Dendritic cell treated with granulocyte-macrophage colony-stimulating factor and Interleukin-4, amounts not matched to agents 40 ng/mL and 50 ng/mL, for 4 days (primary cell): ENCODE measurements around the gene TRIM14.

Source experiments
- H3K27ac Mint-ChIP-seq: one replicate; pipeline ENCODE4 v1.8.0; 2022; ENCODE audit warnings: mild to moderate bottlenecking, mixed read lengths
- H3K27me3 Mint-ChIP-seq: one replicate; pipeline ENCODE4 v1.8.0; 2022; ENCODE audit warnings: mild to moderate bottlenecking, mixed read lengths
- H3K36me3 Mint-ChIP-seq: one replicate; pipeline ENCODE4 v1.8.0; 2022; ENCODE audit warnings: low read depth, mixed read lengths
- H3K4me1 Mint-ChIP-seq: one replicate; pipeline ENCODE4 v1.8.0; 2022; ENCODE audit warnings: low read depth, mixed read lengths
- H3K4me3 Mint-ChIP-seq: one replicate; pipeline ENCODE4 v1.8.0; 2022; ENCODE audit warnings: mild to moderate bottlenecking, moderate library complexity, mixed read lengths
- H3K9me3 Mint-ChIP-seq: one replicate; pipeline ENCODE4 v1.8.0; 2022; ENCODE audit warnings: mixed read lengths
- intact Hi-C: fragments of 100-400 bp; cut with micrococcal nuclease; formaldehyde crosslinking; loops from one replicate; pipeline ENCODE4 v1.15.0; 2022

The TRIM14 gene

GRCh38 chr9:98109052-98109451 lies 10.0 kb downstream of the TRIM14 start:
- Mint-ChIP-seq H3K27me3 (no peaks in the 10 kb centered on the region), H3K9me3 (no peaks in the 10 kb centered on the region), H3K4me3 (no peak overlapping the region), H3K36me3 (peaks cover 75% of the 10 kb centered on the region), H3K4me1 (peaks cover 81% of the 10 kb centered on the region), H3K27ac (peak overlapping the region; percentile 96)
- intact Hi-C loops = no loop called here

GRCh38 chr9:98108531-98109031 lies 10.4 kb downstream of the TRIM14 start:
- peaks cover 82% of the 10 kb centered on the region for H3K4me1 Mint-ChIP-seq
- H3K9me3 Mint-ChIP-seq = no peaks in the 10 kb centered on the region
- H3K27me3 Mint-ChIP-seq = no peaks in the 10 kb centered on the region
- peak overlapping the region; percentile 55 for H3K4me3 Mint-ChIP-seq
- H3K36me3 Mint-ChIP-seq = peaks cover 76% of the 10 kb centered on the region
- peak overlapping the region; percentile 96 for H3K27ac Mint-ChIP-seq
- intact Hi-C loops = no loop called here

- no peaks in the 10 kb centered on the region for H3K9me3 Mint-ChIP-seq
- no peaks in the 10 kb centered on the region for H3K27me3 Mint-ChIP-seq
- intact Hi-C loops = no loop called here
- H3K4me1 Mint-ChIP-seq = peaks cover 82% of the 10 kb centered on the region
- H3K27ac Mint-ChIP-seq = peak overlapping the region; percentile 96
- H3K36me3 Mint-ChIP-seq = peaks cover 79% of the 10 kb centered on the region
- no peak overlapping the region for H3K4me3 Mint-ChIP-seq
Measured at GRCh38 chr9:98107926-98108325, 11.1 kb downstream of the TRIM14 start.

- H3K27ac Mint-ChIP-seq = peak overlapping the region; percentile 74
- peaks cover 88% of the 10 kb centered on the region for H3K36me3 Mint-ChIP-seq
- intact Hi-C loops = no loop called here
- no peaks in the 10 kb centered on the region for H3K9me3 Mint-ChIP-seq
- no peaks in the 10 kb centered on the region for H3K27me3 Mint-ChIP-seq
- H3K4me3 Mint-ChIP-seq = no peak overlapping the region
- H3K4me1 Mint-ChIP-seq = peaks cover 68% of the 10 kb centered on the region
Measured at GRCh38 chr9:98105006-98105405, 14.0 kb downstream of the TRIM14 start.

- Mint-ChIP-seq H3K4me1 (peaks cover 63% of the 10 kb centered on the region), H3K36me3 (peaks cover 88% of the 10 kb centered on the region), H3K27ac (peak overlapping the region; percentile 74), H3K9me3 (no peaks in the 10 kb centered on the region), H3K4me3 (no peak overlapping the region), H3K27me3 (no peaks in the 10 kb centered on the region)
- intact Hi-C loops = no loop called here
Measured at GRCh38 chr9:98104445-98104881, 14.6 kb downstream of the TRIM14 start.

GRCh38 chr9:98101868-98102273 lies 17.2 kb downstream of the TRIM14 start:
- no peaks in the 10 kb centered on the region for H3K9me3 Mint-ChIP-seq
- H3K4me1 Mint-ChIP-seq = peaks cover 37% of the 10 kb centered on the region
- intact Hi-C loops = no loop called here
- H3K4me3 Mint-ChIP-seq = no peak overlapping the region
- H3K27me3 Mint-ChIP-seq = no peaks in the 10 kb centered on the region
- H3K36me3 Mint-ChIP-seq = peaks cover 88% of the 10 kb centered on the region
- H3K27ac Mint-ChIP-seq = peak overlapping the region; percentile 50

GRCh38 chr9:98101416-98101815 lies 17.6 kb downstream of the TRIM14 start:
- H3K36me3 Mint-ChIP-seq = peaks cover 88% of the 10 kb centered on the region
- H3K27ac Mint-ChIP-seq = peak overlapping the region; percentile 50
- H3K4me1 Mint-ChIP-seq = peaks cover 34% of the 10 kb centered on the region
- no peaks in the 10 kb centered on the region for H3K27me3 Mint-ChIP-seq
- intact Hi-C loops = no loop called here
- H3K9me3 Mint-ChIP-seq = no peaks in the 10 kb centered on the region
- H3K4me3 Mint-ChIP-seq = no peak overlapping the region

- no peaks in the 10 kb centered on the region for H3K9me3 Mint-ChIP-seq
- peaks cover 26% of the 10 kb centered on the region for H3K4me1 Mint-ChIP-seq
- H3K27ac Mint-ChIP-seq = no peak overlapping the region
- no peaks in the 10 kb centered on the region for H3K27me3 Mint-ChIP-seq
- intact Hi-C loops = no loop called here
- H3K36me3 Mint-ChIP-seq = peaks cover 88% of the 10 kb centered on the region
- H3K4me3 Mint-ChIP-seq = no peak overlapping the region
Measured at GRCh38 chr9:98100456-98100855, 18.6 kb downstream of the TRIM14 start.

- intact Hi-C loops = no loop called here
- no peaks in the 10 kb centered on the region for H3K27me3 Mint-ChIP-seq
- H3K27ac Mint-ChIP-seq = no peak overlapping the region
- no peaks in the 10 kb centered on the region for H3K9me3 Mint-ChIP-seq
- H3K4me3 Mint-ChIP-seq = no peak overlapping the region
- H3K36me3 Mint-ChIP-seq = peaks cover 88% of the 10 kb centered on the region
- H3K4me1 Mint-ChIP-seq = peaks cover 20% of the 10 kb centered on the region
Measured at GRCh38 chr9:98099898-98100297, 19.1 kb downstream of the TRIM14 start.

GRCh38 chr9:98099346-98099745 lies 19.7 kb downstream of the TRIM14 start:
- peaks cover 17% of the 10 kb centered on the region for H3K4me1 Mint-ChIP-seq
- H3K36me3 Mint-ChIP-seq = peaks cover 88% of the 10 kb centered on the region
- intact Hi-C loops = no loop called here
- no peaks in the 10 kb centered on the region for H3K27me3 Mint-ChIP-seq
- no peak overlapping the region for H3K4me3 Mint-ChIP-seq
- no peaks in the 10 kb centered on the region for H3K9me3 Mint-ChIP-seq
- no peak overlapping the region for H3K27ac Mint-ChIP-seq

GRCh38 chr9:98097836-98098235 lies 21.2 kb downstream of the TRIM14 start:
- H3K27ac Mint-ChIP-seq = no peak overlapping the region
- H3K36me3 Mint-ChIP-seq = peaks cover 95% of the 10 kb centered on the region
- intact Hi-C loops = no loop called here
- peaks cover 23% of the 10 kb centered on the region for H3K4me1 Mint-ChIP-seq
- H3K27me3 Mint-ChIP-seq = no peaks in the 10 kb centered on the region
- H3K4me3 Mint-ChIP-seq = no peak overlapping the region
- no peaks in the 10 kb centered on the region for H3K9me3 Mint-ChIP-seq

GRCh38 chr9:98096091-98096490 lies 22.9 kb downstream of the TRIM14 start:
- Mint-ChIP-seq H3K4me1 (peaks cover 16% of the 10 kb centered on the region), H3K27ac (no peak overlapping the region), H3K27me3 (no peaks in the 10 kb centered on the region), H3K9me3 (no peaks in the 10 kb centered on the region), H3K4me3 (no peak overlapping the region), H3K36me3 (peaks cover 94% of the 10 kb centered on the region)
- intact Hi-C loops = no loop called here

- no peaks in the 10 kb centered on the region for H3K9me3 Mint-ChIP-seq
- no peaks in the 10 kb centered on the region for H3K27me3 Mint-ChIP-seq
- intact Hi-C loops = no loop called here
- no peak overlapping the region for H3K27ac Mint-ChIP-seq
- no peak overlapping the region for H3K4me3 Mint-ChIP-seq
- peaks cover 16% of the 10 kb centered on the region for H3K4me1 Mint-ChIP-seq
- H3K36me3 Mint-ChIP-seq = peaks cover 97% of the 10 kb centered on the region
Measured at GRCh38 chr9:98095401-98095800, 23.6 kb downstream of the TRIM14 start.

- no peaks in the 10 kb centered on the region for H3K27me3 Mint-ChIP-seq
- intact Hi-C loops = no loop called here
- peaks cover 16% of the 10 kb centered on the region for H3K4me1 Mint-ChIP-seq
- no peak overlapping the region for H3K27ac Mint-ChIP-seq
- no peaks in the 10 kb centered on the region for H3K9me3 Mint-ChIP-seq
- H3K36me3 Mint-ChIP-seq = peaks cover 97% of the 10 kb centered on the region
- no peak overlapping the region for H3K4me3 Mint-ChIP-seq
Measured at GRCh38 chr9:98094851-98095250, 24.2 kb downstream of the TRIM14 start.

- H3K27ac Mint-ChIP-seq = no peak overlapping the region
- no peak overlapping the region for H3K4me3 Mint-ChIP-seq
- H3K36me3 Mint-ChIP-seq = peaks cover 97% of the 10 kb centered on the region
- H3K9me3 Mint-ChIP-seq = no peaks in the 10 kb centered on the region
- intact Hi-C loops = no loop called here
- peaks cover 16% of the 10 kb centered on the region for H3K4me1 Mint-ChIP-seq
- H3K27me3 Mint-ChIP-seq = no peaks in the 10 kb centered on the region
Measured at GRCh38 chr9:98094316-98094715, 24.7 kb downstream of the TRIM14 start.
